ENCODE data around the gene C12orf54.
"Not testable (repeated sequence)": the region's sequence is repeated elsewhere in the genome, so short reads cannot be mapped to it uniquely, and the experiment has no call there.

C12orf54 gene

GRCh38 chr12:48510111-48510510 lies 27.8 kb downstream of the C12orf54 start:
- DNase-seq (ENCODE audit: low spot score), result no peak

GRCh38 chr12:48512855-48513254 lies 30.6 kb downstream of the C12orf54 start:
- no peak for DNase-seq (ENCODE audit: low spot score)

GRCh38 chr12:48514728-48515127 lies 32.4 kb downstream of the C12orf54 start:
- no peak for DNase-seq (ENCODE audit: low spot score)

GRCh38 chr12:48520381-48520780 lies 38.1 kb downstream of the C12orf54 start:
- DNase-seq (ENCODE audit: low spot score), result not testable (repeated sequence)

- DNase-seq (ENCODE audit: low spot score), result no peak
Observed at GRCh38 chr12:48525332-48525731, 43.0 kb downstream of the C12orf54 start, which contains the start of gene OR8S1. TSS of gene OR8S1 (plus strand) at chr12:48525632. CDS start at chr12:48525632, 0 bp downstream.

- DNase-seq (ENCODE audit: low spot score), result no peak
Observed at GRCh38 chr12:48527891-48528670, 45.8 kb downstream of the C12orf54 start.

GRCh38 chr12:48532601-48533000 lies 50.3 kb downstream of the C12orf54 start:
- DNase-seq (ENCODE audit: low spot score), result no peak

GRCh38 chr12:48536602-48537001 lies 54.3 kb downstream of the C12orf54 start:
- DNase-seq (ENCODE audit: low spot score), result no peak

- DNase-seq (ENCODE audit: low spot score), result peak; percentile 44
Observed at GRCh38 chr12:48542300-48542928, 60.1 kb downstream of the C12orf54 start.

GRCh38 chr12:48545833-48546469 lies 63.7 kb downstream of the C12orf54 start:
- no peak for DNase-seq (ENCODE audit: low spot score)

Measured in kidney tubule cell (primary cell).